Fibroblast of the aortic adventitia (primary cell): ENCODE results near the gene BCOR. TPM values are rescaled to one million over a fixed set of nuclear protein-coding genes. Genes with fewer than 3 reads are reported as not detected.

ENCODE experiments used
- DNase-seq: peaks from one replicate; pipeline ENCODE4 v3.0.0-alpha.2; 2010; ENCODE audit warnings: low read depth
- H3K4me3 ChIP-seq: 2 replicates; pipeline ENCODE4 v1.5.1; 2011; ENCODE audit warnings: low read depth, mild to moderate bottlenecking, control low read depth, low read length, moderate library complexity
- CTCF ChIP-seq: IDR thresholded peaks from 2 replicates; pipeline ENCODE4 v1.5.1; 2011; ENCODE audit warnings: mild to moderate bottlenecking, low read length, control low read depth, inconsistent platforms; ENCODE audit not compliant: insufficient read depth
- total RNA-seq: library from RNA; depleted of rRNA; stranded (reverse); fragments of >200 nt; gene quantifications from 2 replicates; pipeline ENCODE4 v1.2.3, GENCODE V29; 2012; ENCODE audit warnings: low replicate concordance

The BCOR gene
- total RNA-seq, 1 donor, result 12.7 TPM

- TF ChIP-seq CTCF, result no peak
- no peak overlapping the region for H3K4me3 ChIP-seq
- no peak for DNase-seq
These were observed 82.1 kb downstream of the BCOR start for GRCh38 chrX:40015693-40016092.

- peak; percentile 74 for DNase-seq
- peak overlapping the region; percentile 63 for H3K4me3 ChIP-seq
- TF ChIP-seq CTCF, result peak; percentile 11
These were observed 84.2 kb downstream of the BCOR start for GRCh38 chrX:40013266-40014195.

DNA sequence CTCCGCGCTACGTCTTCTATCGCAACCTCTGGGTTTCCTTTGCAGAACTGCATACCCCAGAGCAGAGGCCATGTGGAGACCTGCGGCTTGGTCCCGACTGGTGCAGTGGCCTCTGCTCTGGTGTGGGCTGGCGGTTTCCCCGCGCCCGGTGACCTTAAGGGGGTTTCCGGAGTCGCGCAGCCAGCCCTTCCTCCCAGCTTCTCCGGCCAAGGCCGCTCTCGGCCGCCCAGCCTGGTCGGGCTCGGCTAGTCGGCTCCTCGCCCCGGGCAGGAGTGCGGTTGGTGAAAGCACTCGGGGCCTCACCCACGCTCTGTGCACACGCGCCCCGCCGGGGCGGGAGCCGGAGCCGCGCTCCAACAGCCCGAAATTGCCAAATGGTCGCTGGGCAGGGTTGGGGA is 84.9 kb downstream of the BCOR start:
- peak overlapping the region; percentile 63 for H3K4me3 ChIP-seq
- no peak for DNase-seq
- TF ChIP-seq CTCF, result no peak

DNA sequence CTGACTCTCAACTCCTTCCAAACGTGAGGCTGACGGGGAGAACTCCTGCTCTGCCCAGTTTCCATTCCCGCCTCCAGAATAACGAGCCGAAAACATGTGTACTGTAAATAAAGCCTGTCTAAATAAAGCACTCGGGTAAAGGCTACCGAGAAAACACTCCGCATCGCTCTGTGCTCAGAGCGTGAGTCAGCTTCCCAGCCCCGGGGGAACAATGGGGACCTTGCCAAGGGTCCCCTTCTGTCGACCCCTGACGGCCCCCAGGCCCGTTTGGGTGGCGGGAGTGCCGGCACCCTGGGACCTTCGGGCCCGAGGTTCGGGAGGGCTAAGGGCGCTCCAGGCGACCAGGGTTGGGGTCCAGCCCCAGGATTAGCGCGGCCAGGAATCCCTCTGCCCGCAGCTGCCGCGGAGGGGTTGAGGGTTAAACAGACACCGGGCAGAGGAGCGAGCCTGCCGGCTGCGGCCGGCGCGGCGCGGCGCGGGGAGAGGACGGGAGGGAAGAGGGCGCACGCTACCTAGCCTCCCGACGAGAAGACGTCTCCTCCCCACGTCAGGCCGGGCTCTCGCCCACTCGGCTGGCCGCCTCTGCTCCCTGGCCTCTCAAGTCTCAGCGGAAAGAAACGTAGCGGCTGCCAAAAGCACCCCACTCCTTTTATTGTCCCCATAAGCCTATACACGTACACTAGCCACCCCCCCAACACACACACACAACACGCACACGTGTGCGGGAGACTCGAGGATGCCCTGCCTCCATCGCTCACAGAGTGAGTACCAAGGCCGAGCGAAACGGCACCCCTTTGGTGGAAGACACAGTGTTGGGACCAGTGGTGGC is 85.5 kb downstream of the BCOR start:
- TF ChIP-seq CTCF, result no peak
- H3K4me3 ChIP-seq, result no peak overlapping the region

DNA sequence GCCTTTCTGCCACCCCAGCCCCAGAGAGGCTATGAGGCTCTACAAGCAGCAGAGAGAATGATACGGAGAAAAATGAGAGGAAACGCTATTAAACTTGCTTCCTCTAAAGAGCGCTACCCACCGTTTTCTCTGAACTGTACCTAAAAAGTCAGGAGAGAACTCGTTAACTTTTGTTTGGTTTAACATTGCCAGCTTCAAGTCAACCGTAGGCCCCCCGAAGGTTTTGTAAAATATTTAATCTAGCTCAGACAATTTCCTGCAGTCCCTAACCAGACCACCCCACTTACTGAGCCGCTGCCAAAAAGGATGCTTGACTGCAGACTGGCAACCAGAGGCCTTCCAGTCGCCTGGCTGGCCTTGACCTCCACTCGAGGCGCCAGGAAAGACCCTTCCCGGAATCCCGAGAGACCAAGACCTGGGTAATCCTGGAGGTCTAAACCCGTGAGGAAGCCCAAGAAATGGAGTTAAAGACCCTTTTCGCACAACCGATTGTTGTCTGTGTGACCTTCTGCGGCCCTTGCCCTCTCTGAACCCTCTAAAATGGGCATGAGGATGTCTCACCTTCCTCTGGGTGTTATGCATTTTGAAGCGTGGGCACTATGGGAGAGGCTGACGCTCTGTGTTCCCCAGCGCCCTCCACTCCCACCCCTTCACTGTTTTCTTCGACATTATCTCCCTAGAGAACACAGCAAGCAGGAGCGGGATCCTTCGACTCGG is 86.3 kb downstream of the BCOR start:
- no peak for DNase-seq
- no peak overlapping the region for H3K4me3 ChIP-seq
- TF ChIP-seq CTCF, result no peak

More for the DNA sequence above, 85.5 kb downstream of the BCOR start:
- DNase-seq, result peak; percentile 31

DNA sequence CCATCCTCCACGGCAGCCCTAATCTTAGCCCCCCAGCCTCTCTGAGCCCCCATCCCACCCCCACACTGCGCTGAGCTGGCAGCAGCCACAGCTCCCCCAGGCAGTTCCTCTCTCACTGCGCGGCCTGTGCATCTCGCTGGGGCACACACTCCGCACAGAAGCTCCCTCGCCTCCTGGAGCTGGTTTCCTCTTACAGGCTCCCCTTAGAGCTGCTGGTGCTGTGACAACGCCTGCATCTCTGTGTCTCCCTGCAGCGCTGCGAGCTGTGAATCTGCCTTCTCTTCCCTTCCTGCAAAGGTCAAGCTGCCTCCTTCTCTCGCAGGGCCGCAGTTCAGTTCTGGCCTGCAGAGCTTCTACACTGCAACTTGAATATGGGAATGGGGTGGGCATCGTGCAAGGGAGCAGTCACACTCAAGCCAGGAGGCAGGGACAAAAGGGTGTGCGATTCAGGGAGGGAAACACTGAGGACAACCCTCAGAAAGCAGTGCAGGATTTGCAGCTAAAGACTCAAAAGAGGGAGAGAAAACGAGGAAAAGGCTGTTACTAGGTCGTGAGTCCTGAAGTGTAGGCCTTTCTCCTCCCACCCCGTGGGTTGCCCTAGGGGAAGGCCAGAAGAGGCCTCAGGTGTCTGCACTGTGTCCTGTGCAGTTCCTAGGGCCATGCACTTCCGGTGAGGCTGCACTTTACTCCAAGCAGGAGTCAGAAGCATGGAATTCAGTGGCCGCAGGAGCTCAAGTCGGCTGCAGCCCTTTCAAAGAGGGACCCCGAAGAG is 87.0 kb downstream of the BCOR start:
- no peak for TF ChIP-seq CTCF
- no peak for DNase-seq
- H3K4me3 ChIP-seq, result no peak overlapping the region
